Smooth muscle cell (in vitro differentiated cells): Measurements from ENCODE around the gene CDCA7L. TPM values are rescaled to one million over a fixed set of nuclear protein-coding genes. Genes with fewer than 3 reads are reported as not detected.

Experiments
- DNase-seq: peaks from one replicate; lab custom pipeline; 2025; ENCODE audit not compliant: unreplicated experiment; lab: John Stamatoyannopoulos, UW
- H2AFZ ChIP-seq: fragments of 200-600 bp; sonication (generic); 2 replicates; pipeline ENCODE4 v1.6.0; 2016; ENCODE audit warnings: antibody characterized with exemption, low read depth, mild to moderate bottlenecking
- H3F3A ChIP-seq: fragments of 200-600 bp; sonication (generic); 2 replicates; pipeline ENCODE4 v1.6.0; 2017; ENCODE audit warnings: antibody characterized with exemption, low read depth
- H3K27ac ChIP-seq: fragments of 200-600 bp; sonication (generic); 2 replicates; pipeline ENCODE4 v1.5.1; 2016; ENCODE audit warnings: low read depth, mild to moderate bottlenecking
- H3K27me3 ChIP-seq: fragments of 200-600 bp; sonication (generic); 2 replicates; pipeline ENCODE4 v1.6.1; 2016; ENCODE audit warnings: low read depth, mild to moderate bottlenecking
- H3K36me3 ChIP-seq: fragments of 200-600 bp; sonication (generic); 2 replicates; pipeline ENCODE4 v1.5.1; 2016; ENCODE audit warnings: low read depth
- H3K4me1 ChIP-seq: fragments of 200-600 bp; sonication (generic); 2 replicates; pipeline ENCODE4 v1.5.1; 2016; ENCODE audit warnings: low read depth
- H3K4me2 ChIP-seq: fragments of 200-600 bp; sonication (generic); 2 replicates; pipeline ENCODE4 v1.6.0; 2016; ENCODE audit warnings: mild to moderate bottlenecking
- H3K4me3 ChIP-seq: fragments of 200-600 bp; sonication (generic); 2 replicates; pipeline ENCODE4 v1.5.1; 2016; ENCODE audit warnings: mild to moderate bottlenecking
- H3K79me2 ChIP-seq: fragments of 200-600 bp; sonication (generic); 2 replicates; pipeline ENCODE4 v1.6.0; 2016; ENCODE audit warnings: low read depth, mild to moderate bottlenecking
- H3K9ac ChIP-seq: fragments of 200-600 bp; sonication (generic); 2 replicates; pipeline ENCODE4 v1.6.0; 2016; ENCODE audit warnings: low read depth
- H3K9me3 ChIP-seq: fragments of 200-600 bp; sonication (generic); replicated peaks from 2 replicates; pipeline ENCODE4 v1.5.1; 2016; ENCODE audit warnings: low read depth
- H4K20me1 ChIP-seq: fragments of 200-600 bp; sonication (generic); 2 replicates; pipeline ENCODE4 v1.6.0; 2016; ENCODE audit warnings: low read depth
- CTCF ChIP-seq: fragments of 200-600 bp; sonication (generic); IDR thresholded peaks from 2 replicates; pipeline ENCODE4 v1.5.1; 2017; ENCODE audit warnings: borderline replicate concordance, mild to moderate bottlenecking, antibody characterized with exemption; ENCODE audit not compliant: insufficient read depth, poor library complexity, severe bottlenecking
- WGBS: methylation state at CpG from one replicate; pipeline ENCODE4 v1.1.7; 2016; ENCODE audit warnings: low lambda C conversion rate; 5-methylcytosine and 5-hydroxymethylcytosine counted together
- polyA plus RNA-seq: library from polyadenylated mRNA; unstranded; fragments of >200 nt; fragmentation: Nextera tagmentation; extraction: Ambion mirVana; gene quantifications from 2 replicates; pipeline ENCODE4 v1.2.1, GENCODE V29; 2016
- total RNA-seq: library from RNA; depleted of rRNA; stranded (reverse); fragments of >200 nt; gene quantifications from 2 replicates; pipeline ENCODE4 v1.2.3, GENCODE V29; 2014

The CDCA7L gene
- total and polyA plus RNA-seq, 2 experiments from 2014 or later = 9.3 to 13.9 TPM

GRCh38 chr7:21869785-21870402, 75.8 kb downstream of the CDCA7L start:
- DNase-seq = no peak
- no peak for TF ChIP-seq CTCF
- H3F3A ChIP-seq = no peaks in the 10 kb centered on the region
- H3K4me3 ChIP-seq = no peak overlapping the region
- no peaks in the 10 kb centered on the region for H3K36me3 ChIP-seq
- H4K20me1 ChIP-seq = no peaks in the 10 kb centered on the region
- WGBS = 35% methylated on average over 5 of the region's 5 CpGs
- H3K27ac ChIP-seq = no peak overlapping the region
- no peak overlapping the region for H3K9ac ChIP-seq
- H3K79me2 ChIP-seq = no peaks in the 10 kb centered on the region
- peaks cover 12% of the 10 kb centered on the region for H3K4me1 ChIP-seq
- H3K9me3 ChIP-seq = no peaks in the 10 kb centered on the region
- no peaks in the 10 kb centered on the region for H3K27me3 ChIP-seq
- H3K4me2 ChIP-seq = no peak overlapping the region
- H2AFZ ChIP-seq = no peak overlapping the region

- Histone ChIP-seq H4K20me1 (no peaks in the 10 kb centered on the region), H3K27me3 (no peaks in the 10 kb centered on the region), H3K4me2 (no peak overlapping the region), H2AFZ (no peak overlapping the region), H3K9me3 (no peaks in the 10 kb centered on the region), H3K27ac (no peak overlapping the region), H3K4me1 (peaks cover 12% of the 10 kb centered on the region), H3K9ac (no peak overlapping the region), H3K79me2 (no peaks in the 10 kb centered on the region), H3K4me3 (no peak overlapping the region), H3F3A (no peaks in the 10 kb centered on the region), H3K36me3 (no peaks in the 10 kb centered on the region)
- no peak for DNase-seq
- no peak for TF ChIP-seq CTCF
- WGBS = 46% methylated on average over 3 of the region's 3 CpGs
Measured at GRCh38 chr7:21868576-21868850, 77.2 kb downstream of the CDCA7L start.

- Histone ChIP-seq H3K9me3 (no peaks in the 10 kb centered on the region), H3K4me2 (no peak overlapping the region), H3K27ac (no peak overlapping the region), H3F3A (no peaks in the 10 kb centered on the region), H3K4me1 (peaks cover 12% of the 10 kb centered on the region), H4K20me1 (no peaks in the 10 kb centered on the region), H3K36me3 (no peaks in the 10 kb centered on the region), H3K9ac (no peak overlapping the region), H3K27me3 (no peaks in the 10 kb centered on the region), H3K79me2 (no peaks in the 10 kb centered on the region), H3K4me3 (no peak overlapping the region), H2AFZ (no peak overlapping the region)
- no peak for TF ChIP-seq CTCF
- DNase-seq = no peak
- WGBS = 80% methylated on average over 8 of the region's 8 CpGs
Measured at GRCh38 chr7:21867816-21868575, 77.7 kb downstream of the CDCA7L start.

DNA sequence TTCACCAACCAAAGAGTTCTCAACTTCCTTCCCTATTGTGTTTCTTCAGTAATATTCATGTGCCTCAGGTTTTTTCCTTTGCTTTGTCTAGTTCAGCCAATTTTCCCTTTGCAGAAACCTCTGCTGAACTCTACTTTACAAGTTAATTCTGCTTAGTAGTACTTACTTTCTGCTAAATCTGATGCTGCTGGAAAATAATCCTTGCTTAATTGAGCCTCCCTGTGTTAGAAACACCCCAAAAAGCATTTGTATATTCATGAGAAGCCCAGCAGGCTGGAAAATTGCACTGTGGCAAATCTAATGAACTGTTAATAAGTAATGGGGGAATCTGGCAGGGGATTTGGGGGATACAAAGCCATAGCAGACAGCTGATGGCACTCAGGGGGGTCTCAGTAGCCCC, 78.5 kb downstream of the CDCA7L start:
- Histone ChIP-seq H3K4me3 (no peak overlapping the region), H3K79me2 (no peaks in the 10 kb centered on the region), H3K4me1 (peaks cover 12% of the 10 kb centered on the region), H3K36me3 (no peaks in the 10 kb centered on the region), H4K20me1 (no peaks in the 10 kb centered on the region), H3K4me2 (no peak overlapping the region), H3K9me3 (no peaks in the 10 kb centered on the region), H3K27ac (no peak overlapping the region), H3F3A (no peaks in the 10 kb centered on the region), H3K9ac (no peak overlapping the region), H2AFZ (no peak overlapping the region), H3K27me3 (no peaks in the 10 kb centered on the region)
- TF ChIP-seq CTCF = no peak
- no peak for DNase-seq
